CD4-positive, alpha-beta T cell treated with Interleukin-21 for 1 hour (primary cell): ENCODE measurements around the gene NACC1.

ENCODE experiments used
- DNase-seq: peaks from one replicate; pipeline ENCODE4 v3.0.0-alpha.2; 2020

NACC1 gene

DNA sequence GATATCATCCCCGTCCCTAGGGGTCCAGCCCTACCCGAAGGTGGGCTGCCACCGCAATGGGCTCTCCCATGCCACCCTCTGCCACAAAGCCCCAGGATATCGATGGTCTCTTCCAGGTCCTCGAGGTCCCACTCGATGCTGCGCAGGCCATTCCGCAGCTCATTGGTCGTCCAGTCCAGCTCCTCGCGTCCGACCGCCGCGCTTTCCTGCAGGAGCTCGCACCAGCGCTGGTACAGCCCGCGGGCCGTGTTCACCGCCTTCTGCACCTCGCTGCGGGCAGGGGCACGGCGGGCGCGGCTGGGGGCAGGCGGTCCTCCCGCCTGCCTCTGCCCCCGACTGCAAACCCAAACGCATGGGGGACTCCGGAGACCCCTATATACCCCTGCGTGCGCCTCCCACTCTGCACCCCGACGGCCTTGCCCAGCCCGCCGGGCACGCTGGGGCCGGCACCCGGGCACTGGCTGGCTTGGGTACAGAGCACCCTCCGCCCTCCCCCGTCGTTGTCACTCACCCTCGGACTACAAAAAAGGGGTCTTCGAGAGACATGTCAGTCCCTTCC is 31.6 kb downstream of the NACC1 start:
- DNase-seq = no peak

DNA sequence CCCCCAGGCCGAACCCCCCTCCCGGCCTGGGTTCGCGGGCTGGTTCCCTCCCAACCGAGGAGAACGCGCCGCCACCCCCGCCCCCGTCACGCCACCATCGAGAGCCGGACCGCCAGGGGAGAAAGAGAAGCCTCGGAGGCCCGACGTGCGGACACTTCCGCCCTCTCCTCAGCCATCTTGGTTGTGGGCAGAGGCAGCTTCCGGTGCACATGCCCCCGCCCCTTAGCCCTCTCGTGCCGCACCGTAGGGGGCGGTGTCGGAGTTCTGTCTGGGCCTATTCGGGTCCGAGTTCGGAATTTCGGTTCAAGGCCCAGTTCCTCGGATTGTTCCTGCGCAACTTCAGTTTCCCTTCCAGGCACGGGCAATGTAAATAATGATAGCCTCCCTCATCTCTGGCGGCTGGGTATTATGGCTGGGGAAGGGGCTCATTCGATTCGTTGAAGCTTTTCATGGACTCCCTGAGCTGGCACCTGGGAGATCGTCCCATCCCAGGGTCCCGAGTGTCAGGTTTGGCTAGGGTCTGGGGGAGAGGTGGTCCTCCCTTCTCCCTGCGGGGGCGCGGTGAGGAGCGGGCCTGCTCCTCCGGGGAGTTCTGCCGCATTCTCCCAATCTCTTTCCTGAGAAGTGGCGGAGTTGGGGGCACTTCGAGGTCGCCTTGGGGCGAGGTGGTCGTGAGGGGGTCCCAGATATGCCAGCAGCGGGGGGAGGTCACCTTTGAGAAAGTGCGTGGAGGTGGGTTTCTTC is 32.3 kb downstream of the NACC1 start, which contains the start of the genes IER2 and STX10:
TSS of gene IER2 (plus strand) at position 225 of the 744 bp plus-strand sequence. CDS start 2,776 bp downstream, outside the sequence.
TSS of gene STX10 (minus strand) at position 189 of the 744 bp plus-strand sequence. CDS start 202 bp downstream, outside the sequence.
- peak; percentile 95 for DNase-seq

DNA sequence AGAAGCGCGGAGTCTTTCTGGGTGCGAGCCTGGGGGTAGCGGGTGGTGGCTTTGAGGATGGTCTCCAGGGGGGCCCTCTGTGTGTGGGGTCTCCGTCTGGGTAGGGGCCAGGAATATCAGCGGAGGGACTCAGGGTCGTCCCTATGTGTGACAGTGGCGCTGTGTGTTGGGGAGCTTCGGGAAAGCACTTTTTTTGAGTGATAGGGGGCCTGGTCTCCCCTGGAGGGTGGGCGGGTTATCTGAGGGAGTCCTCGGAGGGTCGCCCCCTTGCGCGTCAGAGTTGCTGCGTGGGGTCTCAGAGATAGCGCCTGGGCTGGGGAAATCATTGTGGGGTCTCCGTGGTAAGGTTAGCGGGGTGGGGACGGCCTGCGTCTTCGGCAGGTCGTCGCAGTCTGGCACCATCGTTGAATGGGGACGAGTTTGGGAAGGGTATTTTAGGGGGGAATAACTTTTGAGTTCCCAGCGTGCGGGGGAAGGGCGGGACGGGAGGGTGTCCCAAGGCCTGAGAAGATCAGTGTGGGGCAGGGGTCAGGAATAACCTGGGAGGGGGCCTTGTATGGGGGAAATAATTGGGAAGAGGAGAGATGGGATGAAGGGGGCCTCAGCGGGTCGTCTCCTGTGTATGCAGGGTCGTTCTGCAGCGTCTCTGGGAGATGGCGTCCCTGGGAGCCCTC is 33.0 kb downstream of the NACC1 start:
- peak; percentile 45 for DNase-seq

DNA sequence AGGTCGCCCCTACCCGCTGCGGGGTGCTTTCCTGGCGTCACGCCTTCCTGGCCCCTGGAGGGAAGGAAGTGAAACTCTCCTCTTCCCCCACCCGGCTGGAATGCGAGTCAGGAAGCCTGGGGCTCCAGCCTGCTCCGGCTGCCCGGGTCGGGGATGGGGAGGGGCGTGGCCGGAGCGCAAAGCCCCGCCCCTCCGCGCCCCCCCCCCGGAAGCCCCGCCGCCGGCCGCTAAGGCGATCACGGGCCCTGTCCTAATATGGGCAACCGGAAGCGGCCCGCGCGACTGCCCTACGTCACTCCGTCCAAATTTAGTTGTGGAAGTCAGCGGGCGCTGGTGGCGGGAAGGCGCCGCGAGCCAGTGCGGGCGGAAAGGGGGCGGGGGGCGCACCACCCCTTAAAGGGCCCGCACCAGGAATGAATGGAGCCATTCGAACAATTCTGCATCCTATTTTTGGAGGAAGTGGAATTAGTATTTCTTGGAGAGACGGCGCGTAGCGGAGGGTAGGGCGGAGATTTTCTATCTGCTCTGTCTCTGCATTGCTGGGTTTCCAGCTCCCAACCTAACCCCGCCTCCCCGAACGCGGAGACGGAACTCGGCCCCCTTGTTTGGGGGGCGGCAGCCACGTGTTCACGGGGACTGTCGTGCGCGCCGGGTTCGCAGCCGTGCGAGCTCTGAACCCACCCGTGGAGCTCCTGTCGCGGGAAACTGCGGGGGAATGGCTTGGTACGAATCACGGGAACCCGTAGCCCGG is 33.7 kb downstream of the NACC1 start:
- peak; percentile 97 for DNase-seq

DNA sequence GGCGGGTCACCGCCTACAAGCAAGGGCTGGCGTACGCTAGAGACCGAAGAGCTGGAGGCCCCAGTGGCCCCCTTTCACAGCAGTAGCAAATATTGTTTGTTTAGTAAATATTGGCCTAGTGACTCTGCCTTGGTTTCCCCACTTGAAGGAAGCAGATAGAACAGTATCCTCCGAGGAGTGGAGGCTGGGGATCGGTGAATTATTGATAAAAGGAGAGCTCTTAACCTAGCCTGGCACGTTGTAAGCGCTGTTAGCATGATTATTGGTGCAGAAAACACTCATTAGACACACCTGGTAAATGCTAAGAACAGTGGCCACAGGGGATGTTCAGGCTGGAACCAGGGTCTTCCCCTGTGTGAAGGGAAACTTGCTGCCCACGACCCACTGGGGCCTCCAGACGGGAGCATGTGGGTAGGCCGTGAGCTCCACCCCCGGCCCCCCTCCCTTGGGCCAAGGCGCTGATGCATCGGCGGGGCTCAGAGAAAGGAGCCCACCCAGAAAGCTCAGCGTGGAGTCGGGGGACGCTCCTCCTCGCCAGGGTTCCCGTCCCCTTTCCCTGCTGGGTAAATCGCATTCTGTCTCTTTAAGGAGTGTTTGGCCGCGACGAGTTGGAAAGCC is 34.4 kb downstream of the NACC1 start:
- no peak for DNase-seq

DNA sequence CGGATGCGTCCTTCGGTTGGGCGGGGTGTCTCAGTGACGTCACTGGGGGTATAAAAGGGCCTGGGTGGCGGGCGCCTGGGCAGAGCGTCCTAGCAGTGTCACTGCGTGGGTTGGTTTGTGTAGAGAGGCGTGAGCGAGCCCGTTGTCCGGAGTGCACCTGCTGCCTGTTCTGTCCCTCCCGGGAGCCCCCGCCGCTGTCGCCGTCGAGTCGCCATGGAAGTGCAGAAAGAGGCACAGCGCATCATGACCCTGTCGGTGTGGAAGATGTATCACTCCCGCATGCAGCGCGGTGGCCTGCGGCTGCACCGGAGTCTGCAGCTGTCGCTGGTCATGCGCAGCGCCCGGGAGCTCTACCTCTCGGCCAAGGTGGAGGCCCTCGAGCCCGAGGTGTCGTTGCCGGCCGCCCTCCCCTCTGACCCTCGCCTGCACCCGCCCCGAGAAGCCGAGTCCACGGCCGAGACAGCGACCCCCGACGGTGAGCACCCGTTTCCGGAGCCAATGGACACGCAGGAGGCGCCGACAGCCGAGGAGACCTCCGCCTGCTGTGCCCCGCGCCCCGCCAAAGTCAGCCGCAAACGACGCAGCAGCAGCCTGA is 35.0 kb downstream of the NACC1 start:
- peak; percentile 99 for DNase-seq

DNA sequence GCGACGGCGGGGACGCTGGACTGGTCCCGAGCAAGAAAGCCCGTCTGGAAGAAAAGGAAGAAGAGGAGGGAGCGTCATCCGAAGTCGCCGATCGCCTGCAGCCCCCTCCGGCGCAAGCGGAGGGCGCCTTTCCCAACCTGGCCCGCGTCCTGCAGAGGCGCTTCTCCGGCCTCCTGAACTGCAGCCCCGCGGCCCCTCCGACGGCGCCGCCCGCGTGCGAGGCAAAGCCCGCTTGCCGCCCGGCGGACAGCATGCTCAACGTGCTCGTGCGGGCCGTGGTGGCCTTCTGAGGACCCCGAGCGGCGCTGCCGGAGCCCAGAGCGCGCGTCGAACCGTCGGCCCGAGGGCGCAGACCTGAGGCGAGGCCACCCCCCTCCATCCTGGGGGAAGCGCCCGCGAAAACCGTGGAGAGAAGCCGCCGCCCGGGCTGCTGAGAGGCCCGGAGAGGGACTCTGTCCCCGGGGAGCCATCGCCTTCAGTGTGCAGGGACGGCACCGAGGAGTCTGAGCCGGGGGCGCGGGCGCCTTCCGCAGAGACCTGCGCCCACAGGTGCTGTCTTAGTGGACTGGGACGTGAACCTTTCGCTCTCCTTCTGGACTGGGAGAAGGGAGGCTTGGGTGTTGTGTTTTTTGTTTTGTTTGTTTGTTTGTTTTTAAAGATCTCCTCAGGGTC is 35.6 kb downstream of the NACC1 start:
- no peak for DNase-seq

DNA sequence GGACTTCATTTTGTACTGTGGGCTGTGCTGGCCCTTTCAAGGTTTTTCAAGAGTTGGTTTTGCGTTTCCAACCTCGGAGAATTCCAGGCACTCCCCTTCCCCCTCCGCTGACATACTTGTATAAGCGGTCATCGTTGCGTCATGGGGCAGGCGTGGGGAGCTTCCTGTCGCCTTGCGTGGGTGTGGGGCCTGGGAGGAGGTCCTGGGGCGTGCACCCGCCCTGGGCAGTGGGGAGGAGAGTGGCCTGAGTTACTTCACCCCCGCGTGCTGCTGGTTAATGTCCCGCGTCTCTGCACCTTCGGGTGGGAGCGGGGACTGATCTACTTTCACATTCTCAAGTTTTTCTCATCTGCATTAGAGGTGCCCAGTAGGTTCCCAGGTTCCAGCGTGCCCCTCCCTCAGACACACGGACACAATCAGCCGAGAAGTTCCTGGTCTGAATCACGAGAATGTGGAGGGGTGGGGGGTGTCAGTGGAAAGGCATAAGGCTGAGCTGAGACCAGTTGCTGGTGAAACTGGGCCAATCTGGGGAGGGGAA is 36.2 kb downstream of the NACC1 start:
- DNase-seq = peak; percentile 61

DNA sequence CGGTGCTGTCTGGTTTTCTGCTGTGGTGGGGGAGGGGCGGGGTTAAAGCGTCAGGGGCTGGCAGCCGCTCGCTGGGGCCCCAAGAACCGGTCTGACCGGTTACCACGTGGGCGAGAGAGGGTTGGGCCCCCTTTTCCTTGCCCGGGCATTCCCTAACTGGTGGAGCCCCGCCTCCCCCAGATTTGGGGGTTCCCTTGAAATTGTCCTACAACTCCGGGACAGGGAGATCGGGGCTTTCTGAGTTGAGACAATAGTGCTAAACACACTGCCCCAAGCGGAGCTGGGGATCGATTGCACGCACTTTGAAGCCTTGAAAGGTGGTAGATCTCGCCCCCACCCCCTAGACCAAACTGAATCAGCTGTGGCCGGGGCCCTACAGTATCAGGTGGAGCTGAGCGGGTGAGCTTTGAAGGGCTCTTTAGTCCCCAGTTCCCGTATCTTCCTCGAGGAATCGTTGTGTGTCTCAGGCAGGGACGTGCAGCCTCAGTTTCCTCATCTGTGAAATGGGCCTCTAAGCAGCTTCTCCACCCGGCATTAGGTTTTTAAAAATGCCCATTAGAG is 36.9 kb downstream of the NACC1 start:
- DNase-seq = peak; percentile 88

DNA sequence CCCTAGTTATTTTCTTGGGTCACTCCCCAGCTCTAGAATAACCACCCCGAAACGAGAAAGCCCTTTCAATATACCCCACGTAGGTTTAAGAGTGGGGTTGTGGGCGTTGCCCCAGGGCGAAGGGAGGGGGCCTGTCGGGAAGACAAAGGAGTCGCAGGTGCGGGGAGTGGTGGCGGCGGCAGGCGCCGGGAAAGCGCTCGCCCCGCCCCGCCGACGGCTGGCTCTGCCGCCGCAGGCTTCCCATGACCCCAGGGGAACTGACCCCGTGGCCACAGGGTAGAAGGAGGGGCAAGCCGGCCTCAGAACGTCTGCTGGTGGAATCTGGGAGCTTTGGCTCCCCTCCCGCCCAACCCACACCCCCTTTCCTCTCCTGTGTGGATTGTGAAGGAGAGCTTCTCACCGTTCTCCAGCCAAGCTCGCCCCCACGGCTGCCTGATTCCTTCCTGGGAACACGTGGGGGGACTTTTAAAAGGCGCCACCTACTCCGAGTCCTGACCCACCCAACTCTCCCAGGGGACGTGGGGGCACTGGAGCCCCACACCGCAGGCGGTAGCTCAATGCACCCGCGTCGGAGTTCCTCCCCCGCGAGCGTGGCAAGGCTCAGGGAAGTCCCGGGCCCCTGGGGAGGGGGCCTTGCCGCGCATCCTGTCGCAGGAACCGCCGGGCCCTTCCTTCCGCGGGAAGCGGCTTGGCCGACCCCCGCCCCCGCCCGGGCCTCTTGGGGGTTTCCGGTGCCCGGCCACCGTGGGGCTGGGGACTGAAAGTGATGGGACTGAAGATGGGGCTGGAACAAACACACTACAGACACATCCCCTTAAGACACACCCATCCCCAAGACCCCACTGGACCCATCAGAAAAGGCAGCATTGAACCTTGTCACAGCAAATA is 37.7 kb downstream of the NACC1 start:
- peak; percentile 90 for DNase-seq

DNA sequence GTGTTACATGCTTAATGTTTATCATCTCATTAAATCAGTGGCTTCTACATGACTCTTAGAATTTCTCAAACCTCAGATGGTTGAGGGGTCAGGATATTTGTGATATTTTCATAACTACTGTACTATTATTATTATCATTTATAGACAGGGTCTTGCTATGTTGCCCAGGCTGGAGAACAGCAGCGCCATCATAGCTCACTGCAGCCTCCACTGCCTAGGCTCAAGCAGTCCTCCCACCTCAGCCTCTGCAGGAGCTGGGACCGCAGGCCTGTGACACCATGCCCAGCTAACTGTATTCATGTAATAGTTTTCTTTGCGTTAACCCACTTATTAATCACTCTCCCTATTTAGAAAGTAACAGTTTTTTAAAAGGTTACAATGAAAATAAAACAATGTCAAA is 41.6 kb downstream of the NACC1 start:
- DNase-seq = no peak

DNA sequence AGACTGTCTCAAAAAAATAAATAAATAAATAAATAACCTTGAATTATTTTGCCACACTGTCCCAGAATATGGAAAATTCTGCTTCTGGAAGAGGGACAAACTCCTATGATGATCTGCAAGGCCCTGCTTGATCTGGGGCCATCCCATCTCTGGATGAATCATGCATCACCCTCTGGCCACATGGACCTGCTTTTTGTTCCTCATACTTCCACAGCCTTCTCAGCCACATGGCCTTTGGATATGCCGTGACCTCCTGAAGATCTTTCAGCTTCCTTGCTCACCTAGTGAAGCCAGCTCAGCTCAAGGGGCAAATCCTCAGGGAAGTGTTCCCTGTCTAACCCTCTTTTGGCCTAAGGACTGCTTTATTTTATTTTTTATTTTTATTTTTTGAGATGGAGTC is 42.5 kb downstream of the NACC1 start:
- DNase-seq = no peak

DNA sequence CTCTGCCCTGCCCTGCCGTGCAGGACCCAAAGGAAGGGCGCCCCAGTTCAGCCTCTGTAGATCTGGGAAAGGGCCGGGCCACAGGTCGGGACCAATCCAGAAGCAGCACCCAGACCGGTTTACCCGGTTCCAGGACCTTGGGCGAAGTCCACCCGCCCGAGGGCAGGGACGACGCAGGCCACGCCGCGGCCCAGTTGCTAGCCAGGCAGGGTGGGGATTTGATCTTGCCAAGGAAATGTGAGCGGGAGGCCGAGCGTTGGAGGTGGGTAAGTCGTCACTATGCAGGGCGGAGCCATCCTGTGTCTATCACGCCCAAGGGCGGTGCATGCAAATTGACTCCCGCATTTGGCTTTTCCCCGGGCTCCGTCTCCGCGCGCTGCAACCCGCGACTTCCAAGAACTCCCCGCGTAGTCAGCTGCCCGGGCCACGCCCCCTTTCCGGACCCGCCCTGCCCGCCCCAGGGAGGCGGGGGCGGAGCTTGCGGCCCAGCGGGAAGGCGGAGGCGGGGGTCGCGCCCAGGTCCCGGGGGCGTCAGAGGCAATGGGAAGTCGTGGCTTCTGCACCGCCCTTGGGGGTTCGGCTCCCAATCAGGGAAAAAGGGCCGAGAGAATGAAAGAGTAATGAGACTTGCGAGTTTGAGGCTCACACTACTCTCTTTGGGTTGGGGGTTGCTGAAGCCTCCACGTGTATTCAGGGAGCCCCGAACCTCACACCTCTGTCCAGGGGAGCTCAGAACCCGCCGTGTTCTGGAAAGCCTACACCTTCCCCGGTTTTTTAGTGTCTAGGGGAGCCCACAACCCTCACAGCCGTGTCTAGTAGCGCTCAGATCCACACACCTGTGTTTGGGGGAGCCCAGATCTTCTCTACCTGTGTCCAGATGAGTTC is 44.9 kb downstream of the NACC1 start:
- peak; percentile 91 for DNase-seq

DNA sequence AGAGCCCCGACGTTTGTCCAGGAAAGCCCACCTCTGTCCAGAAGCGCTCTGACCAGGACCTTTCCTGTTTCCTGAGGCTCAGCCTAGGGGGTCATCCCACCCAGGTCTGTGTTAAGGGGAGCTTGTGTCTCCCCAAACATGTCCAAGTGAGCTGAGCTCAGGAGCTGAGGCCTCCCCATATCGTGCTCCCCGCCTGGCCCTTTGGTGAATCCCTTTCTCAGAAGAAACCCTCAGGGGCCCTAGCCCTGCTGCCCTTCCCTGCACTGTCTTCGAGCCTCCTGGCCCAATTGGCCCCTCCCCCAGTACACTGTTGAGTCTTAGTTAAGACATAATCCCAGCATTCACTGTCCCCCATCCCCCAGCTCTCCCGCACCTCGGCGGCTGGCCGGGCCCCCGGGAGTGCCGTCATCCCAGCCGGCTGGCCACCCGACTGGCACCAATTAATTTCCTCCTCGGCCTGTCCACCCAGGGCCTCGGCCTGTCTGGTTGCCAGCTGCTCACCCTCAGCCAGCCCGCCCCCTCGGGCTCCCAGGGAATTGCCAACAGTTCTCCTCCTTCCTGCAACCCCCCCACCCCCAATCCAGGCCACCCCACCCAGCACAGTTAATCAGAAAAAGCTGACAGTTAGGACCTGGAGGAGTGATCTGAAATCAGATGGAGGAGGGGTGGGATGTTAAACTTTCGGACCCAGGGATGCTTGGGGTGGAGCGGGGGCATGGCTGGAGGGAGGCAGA is 45.7 kb downstream of the NACC1 start:
- peak; percentile 34 for DNase-seq

DNA sequence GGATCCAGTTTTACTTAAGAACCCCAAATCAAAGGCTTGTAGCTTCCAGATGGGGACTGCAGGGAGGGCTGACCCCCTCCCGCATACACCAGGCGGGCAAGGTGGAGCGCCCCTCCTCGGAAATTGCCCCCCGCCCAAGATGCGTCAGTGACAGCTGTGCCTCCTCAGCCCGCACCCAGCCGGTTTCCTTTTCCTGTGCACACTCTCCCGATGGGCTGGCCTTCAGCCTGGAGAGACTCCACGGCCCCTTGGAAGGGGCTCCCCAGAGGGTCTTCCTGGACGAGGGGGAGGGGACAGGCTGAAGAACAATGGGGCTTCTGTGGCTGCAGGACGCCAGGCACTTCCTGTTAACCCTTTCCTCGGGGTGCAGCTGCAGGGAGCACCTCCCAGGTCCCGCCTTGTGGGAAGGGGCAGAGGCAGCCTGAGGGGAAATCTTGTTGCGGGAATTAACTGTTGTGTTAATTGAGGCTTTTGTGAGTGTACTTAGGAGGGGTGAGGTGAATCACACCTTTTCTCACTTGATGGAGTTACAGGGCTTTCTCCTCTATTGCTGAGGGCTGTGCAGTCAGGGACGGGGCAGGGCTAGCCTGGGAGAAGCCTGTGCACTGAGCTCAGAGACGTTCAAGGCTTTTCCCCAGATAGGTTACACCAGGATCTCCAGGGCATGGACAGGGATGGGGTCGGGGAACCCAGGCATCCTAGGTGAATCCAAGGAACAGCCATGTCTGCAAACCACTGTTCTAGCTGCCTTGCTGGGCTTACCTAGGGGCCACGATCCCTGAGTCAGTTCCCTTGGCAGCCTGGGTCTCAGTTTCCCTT is 46.5 kb downstream of the NACC1 start:
- DNase-seq = peak; percentile 60

DNA sequence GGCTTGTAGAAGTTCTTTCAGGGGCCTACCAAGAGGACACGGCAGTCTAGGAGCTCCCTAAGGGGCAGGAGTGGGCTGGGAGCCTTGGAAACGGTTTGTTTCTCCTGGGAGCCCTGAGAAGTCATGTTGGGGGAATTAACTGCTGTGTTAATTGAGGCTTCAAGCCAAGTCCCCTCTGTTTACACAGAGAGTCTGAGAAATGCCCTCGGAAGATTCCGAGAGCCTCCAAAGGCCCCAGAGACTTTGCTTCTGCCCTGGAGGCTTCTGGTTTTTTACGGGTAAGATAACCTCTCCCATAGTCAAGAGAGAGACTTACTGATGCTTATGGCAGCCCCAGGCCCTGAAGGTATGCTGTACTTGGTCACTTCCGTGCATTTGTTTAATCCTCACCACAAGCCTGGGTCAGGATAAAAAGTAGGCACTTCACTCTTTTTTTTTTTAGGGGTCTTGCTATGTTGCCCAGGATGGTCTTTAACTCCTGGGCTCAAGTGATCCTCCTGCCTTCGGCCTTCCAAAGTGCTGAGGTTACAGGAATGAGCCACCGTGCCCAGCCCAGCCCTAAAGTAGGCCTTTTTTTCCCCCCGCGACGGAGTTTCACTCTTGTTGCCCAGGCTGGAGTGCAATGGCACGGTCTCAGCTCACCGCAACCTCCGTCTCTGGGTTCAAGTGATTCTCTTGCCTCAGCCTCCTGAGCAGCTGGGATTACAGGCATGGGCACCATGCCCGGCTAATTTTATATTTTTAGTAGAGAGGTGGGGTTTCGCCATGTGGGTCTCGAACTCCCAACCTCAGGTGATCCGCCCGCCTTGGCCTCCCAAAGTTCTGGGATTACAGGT is 47.3 kb downstream of the NACC1 start:
- DNase-seq = no peak
